Trophoblast cell (in vitro differentiated cells and primary cell): ENCODE data around the gene SWI5.

ENCODE experiments used
- DNase-seq, 2 donors: peaks; one replicate each; pipeline ENCODE4 v3.0.0-alpha.2; 2016
- H2AFZ ChIP-seq: 2 replicates; pipeline ENCODE4 v1.6.1; 2013; ENCODE audit warnings: low read length, moderate library complexity, mild to moderate bottlenecking; ENCODE audit not compliant: insufficient read depth, poor library complexity
- H2AK5ac ChIP-seq: 2 replicates; pipeline ENCODE4 v1.6.1; 2013; ENCODE audit warnings: mild to moderate bottlenecking, low read length
- H2BK120ac ChIP-seq: 2 replicates; pipeline ENCODE4 v1.6.1; 2013; ENCODE audit warnings: low read length, mild to moderate bottlenecking, moderate library complexity; ENCODE audit not compliant: insufficient read depth, poor library complexity
- H2BK12ac ChIP-seq: 2 replicates; pipeline ENCODE4 v1.6.1; 2013; ENCODE audit warnings: mild to moderate bottlenecking, low read length, moderate library complexity
- H2BK5ac ChIP-seq: 2 replicates; pipeline ENCODE4 v1.6.1; 2013; ENCODE audit warnings: low read length, low read depth, moderate library complexity, mild to moderate bottlenecking; ENCODE audit not compliant: poor library complexity
- H3K14ac ChIP-seq: 2 replicates; pipeline ENCODE4 v1.6.1; 2013; ENCODE audit warnings: mild to moderate bottlenecking, low read length
- H3K18ac ChIP-seq: 2 replicates; pipeline ENCODE4 v1.6.1; 2013; ENCODE audit warnings: mild to moderate bottlenecking, low read length
- H3K23ac ChIP-seq: 2 replicates; pipeline ENCODE4 v1.6.1; 2013; ENCODE audit warnings: low read length
- H3K27ac ChIP-seq: 2 replicates; pipeline ENCODE4 v1.5.1; 2013; ENCODE audit warnings: low read depth, mild to moderate bottlenecking, inconsistent platforms, low read length, moderate library complexity
- H3K27me3 ChIP-seq: 2 replicates; pipeline ENCODE4 v1.6.1; 2013; ENCODE audit warnings: inconsistent platforms, mild to moderate bottlenecking, low read length, moderate library complexity; ENCODE audit not compliant: insufficient read depth
- H3K36me3 ChIP-seq, 2 experiments: 1 replicate in 1 of 2; 2 replicates in 1 of 2; pipeline ENCODE4 v1.6.1; 2013; ENCODE audit warnings: low read length in 2 of 2, mild to moderate bottlenecking in 2 of 2, moderate library complexity in 1 of 2; ENCODE audit not compliant: insufficient read depth in 2 of 2, control insufficient read depth in 1 of 2
- H3K4ac ChIP-seq: 2 replicates; pipeline ENCODE4 v1.6.1; 2013; ENCODE audit warnings: low read depth, mild to moderate bottlenecking, low read length, moderate library complexity
- H3K4me1 ChIP-seq, 2 experiments: 1 replicate in 1 of 2; 2 replicates in 1 of 2; pipeline ENCODE4 v1.6.1; 2013; ENCODE audit warnings: low read length in 2 of 2, mild to moderate bottlenecking in 2 of 2, moderate library complexity in 1 of 2; ENCODE audit not compliant: insufficient read depth in 2 of 2, control insufficient read depth in 1 of 2
- H3K4me2 ChIP-seq: 2 replicates; pipeline ENCODE4 v1.6.1; 2013; ENCODE audit warnings: inconsistent platforms, mild to moderate bottlenecking, low read length, moderate library complexity
- H3K4me3 ChIP-seq: 2 replicates; pipeline ENCODE4 v1.5.1; 2013; ENCODE audit warnings: mild to moderate bottlenecking, low read depth, low read length, inconsistent platforms
- H3K79me1 ChIP-seq: one replicate; pipeline ENCODE4 v1.6.1; 2013; ENCODE audit warnings: low read length
- H3K79me2 ChIP-seq: 2 replicates; pipeline ENCODE4 v1.6.1; 2013; ENCODE audit warnings: low read length, mild to moderate bottlenecking; ENCODE audit not compliant: control insufficient read depth, insufficient read depth, poor library complexity
- H3K9ac ChIP-seq: 2 replicates; pipeline ENCODE4 v1.6.1; 2013; ENCODE audit warnings: mild to moderate bottlenecking, low read length
- H3K9me3 ChIP-seq: 2 replicates; pipeline ENCODE4 v1.6.1; 2013; ENCODE audit warnings: low read depth, mild to moderate bottlenecking, control low read depth, inconsistent platforms, low read length; ENCODE audit not compliant: insufficient read depth
- H4K12ac ChIP-seq: 2 replicates; pipeline ENCODE4 v1.6.1; 2013; ENCODE audit warnings: low read depth, mild to moderate bottlenecking, low read length, moderate library complexity
- H4K8ac ChIP-seq: 2 replicates; pipeline ENCODE4 v1.6.1; 2013; ENCODE audit warnings: low read depth, mild to moderate bottlenecking, low read length, moderate library complexity
- H4K91ac ChIP-seq: one replicate; pipeline ENCODE4 v1.6.1; 2013; ENCODE audit warnings: low read depth, mild to moderate bottlenecking, low read length, moderate library complexity
- WGBS: extraction: QIAGEN DNeasy Blood & Tissue Kit; methylation state at CpG from one replicate; pipeline ENCODE4 v1.1.7; 2013; ENCODE audit warnings: missing lambda C conversion rate; ENCODE audit not compliant: insufficient read length, insufficient coverage; ENCODE audit errors: extremely low coverage; 5-methylcytosine and 5-hydroxymethylcytosine counted together

The SWI5 gene

GRCh38 chr9:128232528-128233428 is 43.3 kb upstream of the SWI5 start:
- H3K9me3 ChIP-seq = peaks cover 1% of the 10 kb centered on the region
- no peaks in the 10 kb centered on the region for H3K79me2 ChIP-seq
- no peak overlapping the region for H3K4me2 ChIP-seq
- no peak overlapping the region for H2BK12ac ChIP-seq
- no peaks in the 10 kb centered on the region for H3K79me1 ChIP-seq
- no peak overlapping the region for H4K12ac ChIP-seq
- no peaks in the 10 kb centered on the region for H3K27me3 ChIP-seq
- no peak overlapping the region for H3K4me3 ChIP-seq
- no peaks in the 10 kb centered on the region for H3K36me3 ChIP-seq
- no peak overlapping the region for H3K18ac ChIP-seq
- no peak overlapping the region for H3K4ac ChIP-seq
- H2AFZ ChIP-seq = no peak overlapping the region
- H3K14ac ChIP-seq = no peak overlapping the region
- no peak overlapping the region for H3K23ac ChIP-seq
- H2AK5ac ChIP-seq = no peak overlapping the region
- WGBS = no CpG with 5 or more reads among the region's 22 CpGs
- H3K9ac ChIP-seq = no peak overlapping the region
- no peak overlapping the region for H4K91ac ChIP-seq
- H3K4me1 ChIP-seq = no peaks in the 10 kb centered on the region
- no peak overlapping the region for H3K27ac ChIP-seq
- H2BK5ac ChIP-seq = no peak overlapping the region
- no peak overlapping the region for H2BK120ac ChIP-seq
- no peak for DNase-seq
- no peak overlapping the region for H4K8ac ChIP-seq

GRCh38 chr9:128233817-128234406 is 42.2 kb upstream of the SWI5 start:
- H3K4me3 ChIP-seq = peak overlapping the region; percentile 27
- H4K12ac ChIP-seq = no peak overlapping the region
- H4K91ac ChIP-seq = no peak overlapping the region
- no peaks in the 10 kb centered on the region for H3K27me3 ChIP-seq
- no peaks in the 10 kb centered on the region for H3K4me1 ChIP-seq
- H3K79me1 ChIP-seq = no peaks in the 10 kb centered on the region
- H3K9me3 ChIP-seq = peaks cover 1% of the 10 kb centered on the region
- H3K4ac ChIP-seq = no peak overlapping the region
- WGBS = no CpG with 5 or more reads among the region's 28 CpGs
- no peak overlapping the region for H4K8ac ChIP-seq
- no peak overlapping the region for H2AK5ac ChIP-seq
- no peak overlapping the region for H3K14ac ChIP-seq
- no peak overlapping the region for H2BK5ac ChIP-seq
- DNase-seq = no peak
- H3K4me2 ChIP-seq = no peak overlapping the region
- no peak overlapping the region for H2BK120ac ChIP-seq
- H3K9ac ChIP-seq = no peak overlapping the region
- no peak overlapping the region for H2BK12ac ChIP-seq
- H3K18ac ChIP-seq = no peak overlapping the region
- H2AFZ ChIP-seq = no peak overlapping the region
- H3K36me3 ChIP-seq = no peaks in the 10 kb centered on the region
- no peak overlapping the region for H3K23ac ChIP-seq
- no peak overlapping the region for H3K27ac ChIP-seq
- no peaks in the 10 kb centered on the region for H3K79me2 ChIP-seq

- WGBS = no CpG with 5 or more reads among the region's 4 CpGs
- Histone ChIP-seq H3K14ac (no peak overlapping the region), H4K91ac (no peak overlapping the region), H2BK5ac (no peak overlapping the region), H3K9me3 (no peaks in the 10 kb centered on the region), H3K27ac (no peak overlapping the region), H2AFZ (no peak overlapping the region), H3K4me1 (peaks cover 12 to 20% of the 10 kb centered on the region in 2 experiments), H3K4me3 (no peak overlapping the region), H3K23ac (no peak overlapping the region), H4K12ac (no peak overlapping the region), H4K8ac (no peak overlapping the region), H3K18ac (no peak overlapping the region), H2BK12ac (no peak overlapping the region), H3K4ac (no peak overlapping the region), H3K9ac (no peak overlapping the region), H3K36me3 (no peaks in the 10 kb centered on the region), H3K27me3 (no peaks in the 10 kb centered on the region), H2AK5ac (no peak overlapping the region), H3K79me1 (peaks cover 6% of the 10 kb centered on the region), H2BK120ac (no peak overlapping the region), H3K79me2 (peaks cover 3% of the 10 kb centered on the region), H3K4me2 (no peak overlapping the region)
- no peak for DNase-seq
These were observed 34.0 kb upstream of the SWI5 start for GRCh38 chr9:128242124-128242523.

- no peak for DNase-seq
- Histone ChIP-seq H3K9me3 (no peaks in the 10 kb centered on the region), H3K14ac (no peak overlapping the region), H3K4ac (no peak overlapping the region), H3K79me2 (peaks cover 3% of the 10 kb centered on the region), H3K79me1 (peaks cover 6% of the 10 kb centered on the region), H3K9ac (no peak overlapping the region), H3K4me2 (no peak overlapping the region), H2AFZ (no peak overlapping the region), H3K18ac (no peak overlapping the region), H4K91ac (no peak overlapping the region), H3K27ac (no peak overlapping the region), H2BK5ac (no peak overlapping the region), H2BK120ac (no peak overlapping the region), H2BK12ac (no peak overlapping the region), H3K27me3 (no peaks in the 10 kb centered on the region), H3K36me3 (no peaks in the 10 kb centered on the region), H3K23ac (no peak overlapping the region), H4K12ac (no peak overlapping the region), H3K4me1 (peaks cover 12 to 20% of the 10 kb centered on the region in 2 experiments), H4K8ac (no peak overlapping the region), H2AK5ac (no peak overlapping the region), H3K4me3 (no peak overlapping the region)
- no CpG with 5 or more reads among the region's 7 CpGs for WGBS
These were observed 33.3 kb upstream of the SWI5 start for GRCh38 chr9:128242828-128243214.
